GM18526 (cell line): ENCODE measurements around the gene RTN1.

Experiments used
- POLR2A ChIP-seq: IDR thresholded peaks from 3 replicates; pipeline ENCODE4 v1.6.1; 2011; ENCODE audit not compliant: insufficient read length; ENCODE audit errors: extremely low read depth

Gene RTN1

GRCh38 chr14:59699442-59699841, 171.1 kb downstream of the RTN1 start:
- no peak for TF ChIP-seq POLR2A

- TF ChIP-seq POLR2A, result no peak
Observed at GRCh38 chr14:59698793-59699192, 171.8 kb downstream of the RTN1 start.

GRCh38 chr14:59695198-59695597, 175.4 kb downstream of the RTN1 start:
- TF ChIP-seq POLR2A, result no peak

GRCh38 chr14:59691266-59691665, 179.3 kb downstream of the RTN1 start:
- no peak for TF ChIP-seq POLR2A

- TF ChIP-seq POLR2A, result no peak
Observed at GRCh38 chr14:59690426-59690825, 180.2 kb downstream of the RTN1 start.

- no peak for TF ChIP-seq POLR2A
Observed at GRCh38 chr14:59688224-59689170, 182.1 kb downstream of the RTN1 start.

- no peak for TF ChIP-seq POLR2A
Observed at GRCh38 chr14:59687663-59688062, 182.9 kb downstream of the RTN1 start.

GRCh38 chr14:59679872-59680271, 190.7 kb downstream of the RTN1 start:
- TF ChIP-seq POLR2A, result no peak

GRCh38 chr14:59678352-59678751, 192.2 kb downstream of the RTN1 start:
- no peak for TF ChIP-seq POLR2A

- TF ChIP-seq POLR2A, result no peak
Observed at GRCh38 chr14:59677771-59678231, 192.8 kb downstream of the RTN1 start.

GRCh38 chr14:59675394-59675793, 195.2 kb downstream of the RTN1 start:
- TF ChIP-seq POLR2A, result no peak

GRCh38 chr14:59664741-59665140, 205.8 kb downstream of the RTN1 start:
- TF ChIP-seq POLR2A, result no peak

- TF ChIP-seq POLR2A, result no peak
Observed at GRCh38 chr14:59657769-59658168, 212.8 kb downstream of the RTN1 start.

GRCh38 chr14:59656473-59656872, 214.1 kb downstream of the RTN1 start:
- TF ChIP-seq POLR2A, result no peak

GRCh38 chr14:59638885-59639284, 231.7 kb downstream of the RTN1 start:
- no peak for TF ChIP-seq POLR2A

GRCh38 chr14:59634617-59635016, 236.0 kb downstream of the RTN1 start:
- TF ChIP-seq POLR2A, result no peak

GRCh38 chr14:59633486-59633885, 237.1 kb downstream of the RTN1 start:
- no peak for TF ChIP-seq POLR2A
